Parathyroid adenoma (tissue), 2 donors: ENCODE data around the gene TRERF1.
"Not testable (repeated sequence)": the region's sequence is repeated elsewhere in the genome, so short reads cannot be mapped to it uniquely, and the experiment has no call there.

Source experiments
- H2AFZ ChIP-seq: fragments of 300-600 bp; sonication (generic); one replicate; pipeline ENCODE4 v1.7.0; 2017; ENCODE audit warnings: antibody characterized with exemption, mild to moderate bottlenecking
- H3K27ac ChIP-seq: fragments of 300-600 bp; sonication (generic); one replicate; pipeline ENCODE4 v1.7.0; 2017
- H3K27me3 ChIP-seq: fragments of 300-600 bp; sonication (generic); one replicate; pipeline ENCODE4 v1.7.0; 2017; ENCODE audit warnings: low read length; ENCODE audit not compliant: control insufficient read depth, insufficient read depth
- H3K36me3 ChIP-seq: fragments of 300-600 bp; sonication (generic); one replicate; pipeline ENCODE4 v1.7.0; 2017; ENCODE audit warnings: low read length; ENCODE audit not compliant: control insufficient read depth, insufficient read depth
- H3K4me1 ChIP-seq: fragments of 300-600 bp; sonication (generic); one replicate; pipeline ENCODE4 v1.7.0; 2017; ENCODE audit warnings: control low read depth
- H3K4me2 ChIP-seq: fragments of 300-600 bp; sonication (generic); one replicate; pipeline ENCODE4 v1.7.0; 2017; ENCODE audit warnings: low read length
- H3K4me3 ChIP-seq: fragments of 300-600 bp; sonication (generic); one replicate; pipeline ENCODE4 v1.7.0; 2017; ENCODE audit warnings: low read depth, low read length
- H3K79me2 ChIP-seq: fragments of 300-600 bp; sonication (generic); one replicate; pipeline ENCODE4 v1.7.0; 2017; ENCODE audit warnings: control low read depth
- H3K9ac ChIP-seq: fragments of 300-600 bp; sonication (generic); one replicate; pipeline ENCODE4 v1.7.0; 2017; ENCODE audit warnings: mild to moderate bottlenecking
- H3K9me3 ChIP-seq: fragments of 300-600 bp; sonication (generic); one replicate; pipeline ENCODE4 v1.7.0; 2017; ENCODE audit warnings: low read length; ENCODE audit not compliant: control insufficient read depth
- TF ChIP-seq, protein P1 (sequence below): fragments of 300-600 bp; sonication (generic); IDR thresholded peaks from one replicate; pipeline ENCODE4 v1.7.0; 2017; ENCODE audit warnings: antibody characterized with exemption, mild to moderate bottlenecking
- donor health status: primary hyperparathyroidism.

TRERF1 gene

DNA sequence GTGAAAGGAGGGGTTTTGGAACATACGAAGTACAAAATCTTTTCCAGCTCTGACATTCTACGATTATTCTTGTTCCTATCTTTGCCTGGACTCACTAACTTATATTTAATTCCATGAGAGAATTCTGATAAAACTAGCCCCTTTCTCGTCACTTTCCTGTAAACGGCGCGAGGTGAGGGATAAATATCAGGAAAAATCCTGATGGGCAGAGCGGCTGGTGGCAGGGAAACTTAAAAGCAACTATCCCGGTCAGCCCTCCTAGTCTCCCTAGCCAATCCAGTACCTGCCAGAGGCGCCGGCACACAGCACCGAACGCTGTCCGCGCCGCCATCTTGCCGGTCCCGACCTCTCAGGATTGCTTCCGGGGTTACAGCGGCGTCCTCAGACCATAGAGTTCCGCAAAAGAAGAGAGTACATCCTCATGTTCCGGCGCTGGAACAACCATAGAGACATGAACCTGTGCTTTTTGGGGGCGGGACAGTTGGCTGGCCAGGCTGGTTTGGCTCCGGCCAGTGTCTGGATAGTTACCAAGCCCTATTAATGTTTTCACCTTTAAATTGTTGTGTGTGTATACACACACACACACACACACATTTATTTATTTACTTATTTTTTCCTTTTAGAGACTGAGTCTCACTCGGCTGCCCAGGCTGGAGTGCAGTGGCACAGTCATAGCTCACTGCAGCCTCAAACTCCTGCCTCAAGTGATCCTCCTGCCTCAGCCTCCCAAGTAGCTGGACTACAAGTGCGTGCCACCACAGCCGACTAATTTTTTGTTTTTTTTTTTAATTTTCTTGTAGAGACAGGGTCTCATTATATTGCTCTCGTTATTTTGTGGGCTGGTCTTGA is 234.0 kb downstream of the TRERF1 start, which contains the start of gene MRPS10:
TSS of gene MRPS10 (minus strand) at position 343 of the 849 bp plus-strand sequence. CDS start at position 331, 12 bp downstream.
- H3K27ac ChIP-seq = peak within 1 kb of the TSS; percentile 68
- no peaks in the 10 kb centered on the region for H3K36me3 ChIP-seq
- peaks cover 7% of the 10 kb centered on the region for H3K4me1 ChIP-seq
- no peaks in the 10 kb centered on the region for H3K9me3 ChIP-seq
- TF ChIP-seq, protein P1, sequence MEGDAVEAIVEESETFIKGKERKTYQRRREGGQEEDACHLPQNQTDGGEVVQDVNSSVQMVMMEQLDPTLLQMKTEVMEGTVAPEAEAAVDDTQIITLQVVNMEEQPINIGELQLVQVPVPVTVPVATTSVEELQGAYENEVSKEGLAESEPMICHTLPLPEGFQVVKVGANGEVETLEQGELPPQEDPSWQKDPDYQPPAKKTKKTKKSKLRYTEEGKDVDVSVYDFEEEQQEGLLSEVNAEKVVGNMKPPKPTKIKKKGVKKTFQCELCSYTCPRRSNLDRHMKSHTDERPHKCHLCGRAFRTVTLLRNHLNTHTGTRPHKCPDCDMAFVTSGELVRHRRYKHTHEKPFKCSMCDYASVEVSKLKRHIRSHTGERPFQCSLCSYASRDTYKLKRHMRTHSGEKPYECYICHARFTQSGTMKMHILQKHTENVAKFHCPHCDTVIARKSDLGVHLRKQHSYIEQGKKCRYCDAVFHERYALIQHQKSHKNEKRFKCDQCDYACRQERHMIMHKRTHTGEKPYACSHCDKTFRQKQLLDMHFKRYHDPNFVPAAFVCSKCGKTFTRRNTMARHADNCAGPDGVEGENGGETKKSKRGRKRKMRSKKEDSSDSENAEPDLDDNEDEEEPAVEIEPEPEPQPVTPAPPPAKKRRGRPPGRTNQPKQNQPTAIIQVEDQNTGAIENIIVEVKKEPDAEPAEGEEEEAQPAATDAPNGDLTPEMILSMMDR = no peak
- H3K4me2 ChIP-seq = peak within 1 kb of the TSS; percentile 82
- peak within 1 kb of the TSS; percentile 86 for H3K4me3 ChIP-seq
- peak within 1 kb of the TSS; percentile 90 for H2AFZ ChIP-seq
- H3K27me3 ChIP-seq = no peaks in the 10 kb centered on the region
- H3K79me2 ChIP-seq = peaks cover 4% of the 10 kb centered on the region
- H3K9ac ChIP-seq = peak within 1 kb of the TSS; percentile 25

DNA sequence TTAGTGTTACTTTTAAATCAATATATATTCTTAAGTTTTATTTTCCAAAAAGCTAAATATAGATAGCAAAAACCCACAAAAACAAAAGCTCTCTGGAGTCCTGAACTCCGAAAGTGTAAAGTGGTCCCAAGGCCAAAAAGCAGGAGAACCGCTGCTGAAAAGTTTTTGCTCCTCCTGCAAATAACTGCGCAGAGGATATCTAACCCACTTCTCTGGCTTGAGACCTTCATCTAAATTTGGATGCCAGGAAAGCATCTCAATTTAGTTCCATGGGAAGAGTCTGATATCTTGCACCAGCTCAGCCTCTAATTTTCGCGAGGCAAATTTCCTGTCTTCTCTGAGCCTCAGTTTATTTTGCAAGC is 234.6 kb downstream of the TRERF1 start:
- Histone ChIP-seq H3K4me1 (peaks cover 7% of the 10 kb centered on the region), H3K27ac (peak overlapping the region; percentile 68), H3K4me2 (peak overlapping the region; percentile 82), H3K36me3 (no peaks in the 10 kb centered on the region), H3K9me3 (no peaks in the 10 kb centered on the region), H3K27me3 (no peaks in the 10 kb centered on the region), H3K79me2 (peaks cover 4% of the 10 kb centered on the region), H2AFZ (peak overlapping the region; percentile 90), H3K9ac (peak overlapping the region; percentile 25), H3K4me3 (peak overlapping the region; percentile 86)
- TF ChIP-seq, protein P1 = no peak

DNA sequence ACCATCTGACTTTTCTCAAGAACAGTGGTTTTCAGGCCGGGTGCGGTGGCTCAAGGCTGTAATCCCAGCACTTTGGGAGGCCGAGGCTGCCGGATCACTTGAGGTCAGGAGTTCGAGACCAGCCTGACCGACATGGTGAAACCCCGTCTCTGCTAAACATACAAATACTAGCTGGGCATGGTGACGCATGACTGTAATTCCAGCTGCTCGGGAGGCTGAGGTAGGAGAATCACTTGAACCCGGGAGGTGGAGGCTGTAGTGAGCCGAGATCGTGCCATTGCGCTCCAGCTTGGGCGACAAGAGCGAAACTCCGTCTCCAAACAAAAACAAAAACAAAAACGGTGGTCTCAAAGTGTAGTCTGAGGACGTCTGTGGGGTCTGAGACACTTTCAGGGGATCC is 235.2 kb downstream of the TRERF1 start:
- Histone ChIP-seq H3K4me2 (peak overlapping the region; percentile 82), H3K4me3 (peak overlapping the region; percentile 86)
- not testable (repeated sequence) for H2AFZ ChIP-seq, H3K27me3 ChIP-seq, H3K9me3 ChIP-seq, H3K36me3 ChIP-seq, H3K4me1 ChIP-seq, H3K27ac ChIP-seq, H3K79me2 ChIP-seq, H3K9ac ChIP-seq

DNA sequence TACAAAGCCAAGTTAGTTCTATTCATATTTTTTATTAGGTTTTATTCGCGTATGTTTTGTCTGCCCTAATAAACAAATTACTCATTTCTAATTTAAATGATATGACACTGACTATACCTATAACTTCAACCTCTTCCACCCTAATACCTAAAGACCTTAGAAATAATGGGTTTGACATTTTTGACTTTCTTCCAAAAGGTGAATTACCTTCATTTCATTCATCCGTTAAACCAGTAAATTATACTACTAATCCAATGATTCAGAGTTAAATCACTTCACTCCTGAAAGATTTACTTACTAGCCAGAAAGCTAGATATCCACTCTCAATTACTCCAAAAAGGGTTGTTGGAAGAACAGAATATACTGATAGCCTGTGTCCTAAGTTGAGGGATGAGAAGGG is 239.3 kb downstream of the TRERF1 start:
- TF ChIP-seq, protein P1 = no peak
- H3K4me1 ChIP-seq = peaks cover 4% of the 10 kb centered on the region
- no peaks in the 10 kb centered on the region for H3K9me3 ChIP-seq
- no peaks in the 10 kb centered on the region for H3K27me3 ChIP-seq
- H3K4me3 ChIP-seq = no peak overlapping the region
- H3K36me3 ChIP-seq = no peaks in the 10 kb centered on the region
- peaks cover 4% of the 10 kb centered on the region for H3K79me2 ChIP-seq
- H2AFZ ChIP-seq = no peak overlapping the region
- no peak overlapping the region for H3K27ac ChIP-seq
- no peak overlapping the region for H3K4me2 ChIP-seq
- H3K9ac ChIP-seq = no peak overlapping the region

DNA sequence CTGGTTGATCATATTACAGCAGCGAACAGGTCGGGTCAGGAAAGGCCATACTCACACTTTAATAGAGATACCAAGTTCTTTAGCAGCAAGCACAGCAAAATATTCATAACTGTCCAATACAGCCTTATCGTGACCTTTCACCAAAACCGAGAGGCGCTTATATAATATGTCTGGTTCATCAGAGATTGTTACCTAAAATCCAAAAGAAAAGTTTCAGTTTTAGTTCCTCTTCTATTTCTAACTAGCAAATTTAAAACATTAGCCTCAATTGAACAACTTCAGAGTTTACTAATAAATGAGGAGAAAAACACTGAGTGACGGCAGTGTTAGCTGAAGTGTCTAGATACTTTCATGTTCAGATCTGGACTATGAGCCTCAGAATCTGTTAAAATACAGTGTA is 240.0 kb downstream of the TRERF1 start:
- H3K27me3 ChIP-seq = no peaks in the 10 kb centered on the region
- H3K9ac ChIP-seq = no peak overlapping the region
- H2AFZ ChIP-seq = no peak overlapping the region
- H3K27ac ChIP-seq = no peak overlapping the region
- H3K9me3 ChIP-seq = no peaks in the 10 kb centered on the region
- no peak overlapping the region for H3K4me2 ChIP-seq
- H3K79me2 ChIP-seq = peaks cover 4% of the 10 kb centered on the region
- H3K4me3 ChIP-seq = no peak overlapping the region
- H3K4me1 ChIP-seq = peaks cover 4% of the 10 kb centered on the region
- TF ChIP-seq, protein P1 = no peak
- no peaks in the 10 kb centered on the region for H3K36me3 ChIP-seq
